Measurements from ENCODE around the gene GLS. TPM values are rescaled to one million over a fixed set of nuclear protein-coding genes. Genes with fewer than 3 reads are reported as not detected.

Gene GLS
- total and polyA plus RNA-seq, 9 of the 15 experiments (the other 6 are each of a cell fraction or from before 2014, with no cell fraction given): 13.7 to 77.5 (median 48.2) TPM

- TF ChIP-seq GTF2B (IDR thresholded peaks at IDR 0.05; ENCODE audit: extremely low read depth, insufficient read length) (no peak), ARHGAP35 (IDR thresholded peaks at IDR 0.05; ENCODE audit: partially characterized antibody) (no peak), TCF7L2 (IDR thresholded peaks at IDR 0.05; ENCODE audit: low read depth, low read length) (no peak), NFRKB (IDR thresholded peaks at IDR 0.05; ENCODE audit: low read depth) (no peak), ARID4B (CRISPR knock-in tag; IDR thresholded peaks at IDR 0.05) (no peak), PREB (CRISPR knock-in tag; IDR thresholded peaks at IDR 0.05) (no peak), SIN3A (IDR thresholded peaks at IDR 0.05; ENCODE audit: borderline replicate concordance in 2 of 2, control insufficient read depth in 1 of 2, low read depth in 2 of 2, low read length in 2 of 2) (no peak), HEY1 (CRISPR knock-in tag; IDR thresholded peaks at IDR 0.05; ENCODE audit: borderline replicate concordance) (no peak), E2F5 (CRISPR knock-in tag; IDR thresholded peaks at IDR 0.05) (no peak), ZNF41 (CRISPR knock-in tag; conservative IDR thresholded peaks at IDR 0.05) (no peak), MCM5 (IDR thresholded peaks at IDR 0.05; ENCODE audit: low read depth) (no peak), CLOCK (CRISPR knock-in tag; IDR thresholded peaks at IDR 0.05; ENCODE audit: borderline replicate concordance) (no peak), ZNF696 (CRISPR knock-in tag; conservative IDR thresholded peaks at IDR 0.05) (no peak)
These were observed 115.8 kb downstream of the GLS start (continued) for GRCh38 chr2:190996338-190996946.

Measured in K562 (cell line).